Stomach smooth muscle (tissue), 2 donors: ENCODE measurements around the gene SGMS2.
A peak's percentile ranks its signal among the peaks of the same experiment; 100 is the strongest.

Source experiments
- H3K27ac ChIP-seq: one replicate; pipeline ENCODE4 v1.7.0; 2013; ENCODE audit warnings: mild to moderate bottlenecking, low read length, inconsistent platforms
- H3K27me3 ChIP-seq, 2 donors: one replicate each; pipeline ENCODE4 v1.7.0; 2013; ENCODE audit warnings: low read length in 2 of 2; ENCODE audit not compliant: insufficient read depth in 2 of 2, control insufficient read depth in 1 of 2
- H3K36me3 ChIP-seq, 2 donors: one replicate each; pipeline ENCODE4 v1.7.0; 2013; ENCODE audit warnings: low read length in 2 of 2; ENCODE audit not compliant: control insufficient read depth in 2 of 2, insufficient read depth in 2 of 2
- H3K4me1 ChIP-seq: one replicate; pipeline ENCODE4 v1.7.0; 2013; ENCODE audit warnings: low read length; ENCODE audit not compliant: control insufficient read depth, insufficient read depth
- H3K4me3 ChIP-seq, 2 donors: one replicate each; pipeline ENCODE4 v1.7.0; 2013; ENCODE audit warnings: low read length in 2 of 2
- H3K9ac ChIP-seq, 2 donors: one replicate each; pipeline ENCODE4 v1.7.0; 2013; ENCODE audit warnings: low read length in 2 of 2, mild to moderate bottlenecking in 1 of 2
- H3K9me3 ChIP-seq, 2 donors: one replicate each; pipeline ENCODE4 v1.7.0; 2013; ENCODE audit warnings: low read length in 2 of 2; ENCODE audit not compliant: control insufficient read depth in 2 of 2
- donor health status: healthy.
- donor health status: Pancreatic carcinoma.

SGMS2 gene

DNA sequence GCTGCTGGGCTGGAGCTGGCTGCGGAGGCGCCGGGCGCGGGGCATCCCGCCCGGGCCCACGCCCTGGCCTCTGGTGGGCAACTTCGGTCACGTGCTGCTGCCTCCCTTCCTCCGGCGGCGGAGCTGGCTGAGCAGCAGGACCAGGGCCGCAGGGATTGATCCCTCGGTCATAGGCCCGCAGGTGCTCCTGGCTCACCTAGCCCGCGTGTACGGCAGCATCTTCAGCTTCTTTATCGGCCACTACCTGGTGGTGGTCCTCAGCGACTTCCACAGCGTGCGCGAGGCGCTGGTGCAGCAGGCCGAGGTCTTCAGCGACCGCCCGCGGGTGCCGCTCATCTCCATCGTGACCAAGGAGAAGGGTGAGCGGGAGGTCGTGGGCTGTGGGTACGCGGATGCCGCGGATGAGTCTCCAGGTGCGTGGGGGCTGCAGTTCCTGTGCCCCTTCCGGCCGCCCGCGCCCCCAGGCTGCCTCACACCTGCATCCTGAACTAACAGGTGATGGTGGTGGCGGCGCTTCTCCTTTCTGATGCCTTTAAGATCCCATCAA is 107.1 kb downstream of the SGMS2 start:
- Histone ChIP-seq H3K4me3 (peak overlapping the region; percentile 90 to 91), H3K36me3 (no peaks in the 10 kb centered on the region), H3K9ac (peak overlapping the region; percentile 59 to 81), H3K27ac (no peak overlapping the region), H3K9me3 (no peaks in the 10 kb centered on the region), H3K27me3 (no peaks in the 10 kb centered on the region), H3K4me1 (peaks cover 14% of the 10 kb centered on the region)

DNA sequence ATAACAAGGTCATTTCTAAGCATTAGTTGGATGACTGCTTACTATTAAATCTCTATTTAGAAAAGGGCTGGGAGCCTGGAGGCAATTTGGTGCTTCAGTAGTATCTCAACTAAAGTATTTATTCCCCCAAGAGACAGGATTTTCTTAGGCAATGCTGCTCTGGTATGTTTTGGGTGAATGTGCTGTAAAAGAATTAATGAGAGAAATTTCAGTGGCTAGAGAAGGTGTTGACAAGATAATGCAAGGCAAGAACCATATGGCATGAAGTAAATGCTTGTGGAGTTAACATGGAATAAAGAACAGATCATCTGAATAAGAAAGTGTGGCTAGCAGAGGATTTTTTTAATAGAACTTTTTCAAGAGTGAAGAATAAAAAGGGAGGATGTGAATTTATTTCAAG is 110.5 kb downstream of the SGMS2 start:
- no peaks in the 10 kb centered on the region for H3K9me3 ChIP-seq
- no peaks in the 10 kb centered on the region for H3K27me3 ChIP-seq
- H3K36me3 ChIP-seq = no peaks in the 10 kb centered on the region
- no peak overlapping the region for H3K4me3 ChIP-seq
- H3K27ac ChIP-seq = no peak overlapping the region
- no peak overlapping the region for H3K9ac ChIP-seq
- peaks cover 14% of the 10 kb centered on the region for H3K4me1 ChIP-seq

DNA sequence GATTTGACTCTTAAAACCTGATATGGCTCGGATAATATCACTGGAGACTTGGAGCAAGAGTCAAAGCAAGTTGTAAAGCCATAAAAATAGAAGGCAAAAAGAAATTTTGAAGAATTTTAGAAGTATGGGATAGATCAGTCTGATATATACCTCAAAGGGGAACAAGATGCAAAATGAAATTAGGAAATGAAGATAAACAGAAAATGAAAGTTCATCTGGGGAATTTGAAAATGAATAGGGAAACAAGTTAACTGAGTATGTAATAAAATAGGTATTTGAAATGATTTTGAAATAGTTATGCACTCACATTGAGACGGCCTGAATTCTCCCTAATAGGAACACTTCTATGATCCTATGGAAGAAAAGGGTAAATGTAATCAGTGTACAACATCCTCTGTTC is 112.3 kb downstream of the SGMS2 start:
- Histone ChIP-seq H3K9me3 (no peaks in the 10 kb centered on the region), H3K9ac (no peak overlapping the region), H3K27ac (no peak overlapping the region), H3K4me3 (no peak overlapping the region), H3K36me3 (no peaks in the 10 kb centered on the region), H3K27me3 (no peaks in the 10 kb centered on the region), H3K4me1 (peaks cover 11% of the 10 kb centered on the region)

DNA sequence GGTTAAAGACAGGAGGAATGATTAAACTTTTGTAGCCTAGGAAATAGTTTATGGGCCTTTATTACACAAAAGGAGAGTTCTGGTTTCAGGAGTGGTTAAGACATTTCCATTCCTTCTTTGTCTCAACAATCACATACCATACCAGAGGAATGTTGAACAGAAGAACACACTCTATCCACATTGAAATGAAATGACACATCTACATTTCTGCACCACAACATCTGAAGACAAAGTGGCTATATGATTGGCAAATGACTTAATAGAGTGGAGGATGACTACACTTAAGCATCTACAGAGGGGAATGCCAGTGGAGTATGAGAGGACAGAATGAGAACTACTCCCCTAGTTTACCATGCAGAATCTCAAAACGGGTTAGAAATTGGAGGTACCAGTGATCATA is 114.6 kb downstream of the SGMS2 start:
- Histone ChIP-seq H3K4me1 (no peaks in the 10 kb centered on the region), H3K9ac (no peak overlapping the region), H3K36me3 (no peaks in the 10 kb centered on the region), H3K9me3 (no peaks in the 10 kb centered on the region), H3K27ac (no peak overlapping the region), H3K4me3 (no peak overlapping the region), H3K27me3 (no peaks in the 10 kb centered on the region)

DNA sequence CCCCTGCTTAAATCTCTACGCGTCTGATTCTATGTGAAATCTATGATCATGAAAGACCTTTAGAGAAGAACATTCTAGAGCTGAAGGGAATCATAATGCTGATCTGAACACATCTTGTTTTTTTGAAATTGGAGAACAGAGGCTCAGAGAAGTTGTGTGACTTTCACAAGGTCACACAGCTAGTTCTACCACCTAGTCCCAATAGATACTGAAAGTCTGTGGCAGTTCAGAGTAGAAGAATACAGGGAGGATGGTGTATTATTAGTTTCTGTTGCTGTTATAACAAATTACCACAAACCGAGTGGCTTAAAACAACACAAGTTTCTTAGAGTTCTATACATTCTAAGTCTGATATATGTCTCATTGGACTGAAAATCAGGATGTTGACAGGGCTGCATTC is 121.1 kb downstream of the SGMS2 start:
- Histone ChIP-seq H3K4me1 (no peaks in the 10 kb centered on the region), H3K27me3 (no peaks in the 10 kb centered on the region), H3K9me3 (no peaks in the 10 kb centered on the region), H3K36me3 (peaks cover 14 to 25% of the 10 kb centered on the region in 2 donors), H3K4me3 (no peak overlapping the region), H3K9ac (no peak overlapping the region), H3K27ac (no peak overlapping the region)

DNA sequence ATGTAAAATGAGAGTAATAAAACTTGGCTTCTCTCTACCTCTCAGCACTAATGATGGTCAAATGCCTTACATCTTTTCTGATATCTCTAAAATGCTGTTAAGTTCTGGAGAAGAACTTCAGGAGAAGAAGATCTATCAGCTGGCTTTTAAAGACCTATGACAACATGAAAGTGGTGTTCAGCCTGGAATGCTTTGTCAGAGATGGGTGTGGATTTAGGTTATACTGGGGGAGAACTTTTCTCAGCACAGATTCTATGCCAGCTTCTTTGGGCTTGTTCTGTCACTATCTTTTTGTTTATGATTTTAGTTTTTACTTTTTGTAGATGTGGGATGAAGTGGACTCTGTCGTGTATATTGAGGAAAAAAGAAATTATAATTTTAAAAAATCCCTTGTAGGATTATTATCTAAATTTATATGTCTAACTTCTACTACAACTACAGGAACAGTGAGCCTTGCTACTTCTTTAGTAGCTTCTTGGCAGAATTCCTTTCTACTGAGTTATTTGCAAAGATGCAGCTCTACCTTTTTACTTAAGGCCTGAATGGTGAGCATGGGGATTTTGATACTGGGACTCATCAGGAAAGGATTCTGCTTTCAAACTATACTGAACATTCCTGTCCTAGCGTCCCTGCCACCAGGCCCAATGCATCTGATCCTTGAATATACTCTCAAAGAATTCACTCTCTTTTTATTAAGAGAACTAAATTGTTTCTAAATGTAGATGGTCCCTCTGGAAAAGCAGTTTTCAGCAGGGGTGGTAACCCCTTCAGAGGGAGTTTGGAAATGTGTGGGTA is 126.2 kb downstream of the SGMS2 start:
- Histone ChIP-seq H3K27ac (no peak overlapping the region), H3K27me3 (no peaks in the 10 kb centered on the region), H3K36me3 (peaks cover 22 to 24% of the 10 kb centered on the region in 2 donors), H3K9me3 (no peaks in the 10 kb centered on the region), H3K9ac (no peak overlapping the region), H3K4me1 (no peaks in the 10 kb centered on the region), H3K4me3 (no peak overlapping the region)

DNA sequence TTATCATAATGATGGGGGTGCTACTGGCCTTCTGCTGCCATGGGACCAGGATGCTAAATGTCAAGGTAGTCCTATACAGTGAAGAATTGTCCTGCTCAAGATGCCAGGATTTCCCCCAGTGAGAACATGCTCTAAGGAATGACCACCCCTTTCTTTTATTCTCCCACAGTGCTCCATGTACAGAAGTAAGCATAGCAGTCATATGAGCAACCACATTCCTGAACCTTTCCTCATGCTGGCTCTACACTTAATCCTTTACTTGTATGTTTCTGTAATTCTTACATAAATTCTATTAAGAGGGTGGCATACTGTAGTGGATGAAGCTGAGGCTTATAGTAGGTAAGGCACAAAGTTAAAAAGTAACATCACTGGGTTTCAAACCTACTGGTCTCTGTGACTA is 126.8 kb downstream of the SGMS2 start:
- no peaks in the 10 kb centered on the region for H3K27me3 ChIP-seq
- H3K36me3 ChIP-seq = peaks cover 22 to 24% of the 10 kb centered on the region in 2 donors
- H3K9me3 ChIP-seq = no peaks in the 10 kb centered on the region
- H3K9ac ChIP-seq = no peak overlapping the region
- no peak overlapping the region for H3K4me3 ChIP-seq
- H3K27ac ChIP-seq = no peak overlapping the region
- H3K4me1 ChIP-seq = no peaks in the 10 kb centered on the region

DNA sequence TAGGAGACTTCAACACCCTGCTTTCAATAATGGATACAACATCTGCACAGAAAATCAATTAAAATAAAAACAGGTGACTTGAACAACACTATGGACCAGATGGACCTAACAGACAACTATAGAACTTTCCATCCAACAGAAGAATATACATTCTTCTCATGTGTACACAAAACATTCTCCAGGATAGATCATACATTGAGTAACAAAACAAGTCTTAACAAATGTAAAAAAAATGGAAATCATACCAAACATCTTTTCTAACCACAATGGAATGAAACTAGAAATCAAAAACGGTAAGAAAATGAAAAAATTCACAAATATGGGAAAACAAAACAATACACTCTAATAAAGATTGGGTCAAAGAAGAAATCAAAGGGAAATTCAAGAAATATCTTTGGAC is 131.3 kb downstream of the SGMS2 start:
- Histone ChIP-seq H3K9me3 (no peaks in the 10 kb centered on the region), H3K4me3 (no peak overlapping the region), H3K36me3 (peaks cover 7 to 10% of the 10 kb centered on the region in 2 donors), H3K4me1 (no peaks in the 10 kb centered on the region), H3K27me3 (no peaks in the 10 kb centered on the region), H3K27ac (no peak overlapping the region), H3K9ac (no peak overlapping the region)
